GM18909 (cell line): Measurements from ENCODE around the gene AHRR.

Source experiments
- ATAC-seq: cut with Tn5 transposase; IDR thresholded peaks from one replicate; pipeline ENCODE4 v1.9.1; 2021; ENCODE audit warnings: mild to moderate bottlenecking; ENCODE audit not compliant: unreplicated experiment, poor library complexity

AHRR gene

DNA sequence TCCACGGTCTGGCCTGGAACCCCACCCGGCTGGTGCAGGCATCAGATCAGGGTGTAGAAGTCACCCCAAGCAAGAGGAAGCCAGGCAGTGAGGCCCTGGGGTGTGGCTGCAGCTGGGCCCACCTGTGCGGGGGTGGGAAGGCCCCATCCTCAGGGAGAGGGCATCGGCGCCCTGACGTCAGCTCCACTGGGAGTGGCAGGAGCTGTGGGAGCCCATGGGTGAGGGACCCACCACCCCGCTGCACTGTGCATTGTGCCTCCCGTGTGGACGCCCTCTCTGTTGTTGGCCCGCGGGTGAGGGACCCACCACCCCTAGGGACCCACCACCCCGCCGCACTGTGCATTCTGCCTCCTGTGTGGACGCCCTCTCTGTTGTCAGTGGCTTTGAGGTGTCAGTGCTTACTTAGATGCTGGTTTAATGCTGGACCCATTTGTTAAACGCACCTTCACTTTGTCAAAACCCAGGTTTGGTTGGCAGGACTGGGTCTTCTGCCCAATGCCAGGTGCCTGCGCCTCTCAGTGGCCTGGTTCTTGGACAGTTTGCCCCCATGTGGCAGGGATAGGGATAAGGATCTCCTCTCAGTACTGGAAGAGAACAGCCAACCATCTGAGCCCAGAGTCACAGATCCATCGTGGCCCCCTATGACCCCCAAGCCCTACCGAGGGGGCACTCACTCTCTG lies 114.6 kb downstream of the AHRR start:
- ATAC-seq: no peak

DNA sequence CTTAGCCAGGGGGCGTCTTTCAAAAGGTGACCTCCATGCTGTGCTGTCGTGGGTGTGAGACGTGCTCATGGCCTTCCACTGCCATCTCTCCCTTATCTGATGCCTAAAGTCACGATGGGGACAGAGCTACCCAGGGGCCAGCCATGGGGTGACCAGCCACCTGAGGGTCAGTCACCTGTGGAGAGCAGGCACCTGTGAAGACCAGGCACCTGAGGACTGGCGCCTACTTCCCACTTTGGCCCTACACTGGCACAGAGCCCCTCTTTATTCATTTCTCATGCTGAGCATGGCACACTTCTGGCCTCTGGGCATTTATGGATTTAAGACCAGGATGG lies 115.1 kb downstream of the AHRR start:
- no peak for ATAC-seq

DNA sequence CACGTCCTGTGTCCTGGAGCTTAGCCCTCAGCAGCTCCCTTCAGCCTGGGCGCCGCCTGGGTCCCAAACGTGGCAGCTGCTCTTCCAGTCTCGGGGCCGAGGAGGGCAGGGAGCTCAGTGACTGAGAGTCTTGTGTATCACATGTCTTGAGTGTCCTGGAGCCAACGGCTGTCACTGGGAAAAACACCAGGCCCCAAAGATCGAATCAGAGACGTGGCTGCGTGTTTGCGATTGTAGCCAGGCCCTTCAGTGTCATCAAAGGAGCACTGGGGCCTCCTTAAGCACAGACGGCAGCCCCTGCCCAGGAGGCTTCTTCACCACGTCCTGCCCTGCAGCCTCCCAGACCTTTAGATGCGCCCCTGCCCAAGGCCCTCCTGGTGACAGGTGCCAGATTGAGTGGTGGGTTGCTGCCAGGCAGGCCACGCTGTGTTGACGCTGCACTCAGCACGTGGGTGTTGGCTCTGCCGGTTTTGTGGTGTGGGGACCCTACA lies 115.8 kb downstream of the AHRR start:
- no peak for ATAC-seq

DNA sequence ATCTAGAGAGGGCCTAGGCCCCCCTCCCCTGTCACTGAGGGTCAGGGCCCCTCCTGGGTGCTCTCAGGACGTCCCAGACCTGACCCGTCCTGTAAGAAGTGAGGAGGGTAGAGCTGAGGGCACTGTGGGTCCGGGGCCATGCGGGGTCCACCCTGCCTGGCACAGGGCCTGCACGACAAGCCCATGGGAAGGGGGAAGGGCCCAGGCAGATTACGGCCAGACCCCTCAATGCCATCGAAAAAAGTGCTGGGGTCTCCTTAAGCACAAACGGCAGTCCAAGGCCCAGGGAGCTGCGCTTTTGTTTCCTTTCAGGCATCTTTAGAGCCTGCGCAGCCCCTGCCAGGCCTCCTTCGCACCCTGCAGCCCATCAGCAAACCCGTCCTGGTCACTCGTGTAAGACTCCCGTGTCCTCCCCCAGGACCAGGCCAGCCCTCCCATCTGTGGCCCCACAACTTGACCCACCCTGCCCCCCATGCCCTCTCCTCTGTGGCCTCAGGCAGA lies 117.0 kb downstream of the AHRR start:
- ATAC-seq: no peak

DNA sequence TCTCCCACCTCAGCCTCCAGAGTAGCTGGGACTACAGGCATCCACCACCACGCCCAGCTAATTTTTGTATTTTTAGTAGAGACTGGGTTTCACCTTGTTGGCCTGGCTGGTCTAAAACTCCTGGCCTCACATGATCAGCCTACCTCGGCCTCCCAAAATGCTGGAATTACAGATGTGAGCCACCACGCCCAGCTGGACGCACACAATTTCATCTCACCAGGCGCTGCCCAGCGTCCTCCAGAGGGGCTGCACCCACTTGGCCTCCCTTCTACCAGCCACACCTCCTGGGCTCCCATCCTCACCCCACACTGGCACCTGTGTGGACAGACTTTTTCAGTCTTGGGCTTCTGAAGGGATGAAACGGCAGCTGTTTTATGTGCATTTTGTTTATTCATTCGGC lies 117.7 kb downstream of the AHRR start:
- no peak for ATAC-seq

DNA sequence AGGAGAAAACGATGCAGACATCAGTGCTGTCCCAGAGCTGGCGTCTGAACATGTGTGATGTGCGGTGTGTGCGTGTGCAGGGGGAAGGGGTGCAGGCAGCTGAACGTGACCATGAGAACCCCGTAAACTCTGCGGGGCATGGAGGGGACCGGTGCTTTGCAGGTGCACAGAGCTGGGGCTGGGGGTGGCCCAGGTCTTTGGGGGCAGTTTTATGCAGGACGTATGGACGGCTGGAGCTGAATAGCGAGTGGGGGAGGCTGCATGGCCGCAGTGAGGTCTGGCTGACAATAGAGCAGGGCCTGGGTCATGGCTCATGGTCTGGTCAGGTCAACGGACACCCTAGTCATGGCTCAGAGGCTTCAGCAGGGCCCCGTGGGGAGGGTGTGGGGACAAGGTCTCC lies 118.1 kb downstream of the AHRR start:
- ATAC-seq: no peak

DNA sequence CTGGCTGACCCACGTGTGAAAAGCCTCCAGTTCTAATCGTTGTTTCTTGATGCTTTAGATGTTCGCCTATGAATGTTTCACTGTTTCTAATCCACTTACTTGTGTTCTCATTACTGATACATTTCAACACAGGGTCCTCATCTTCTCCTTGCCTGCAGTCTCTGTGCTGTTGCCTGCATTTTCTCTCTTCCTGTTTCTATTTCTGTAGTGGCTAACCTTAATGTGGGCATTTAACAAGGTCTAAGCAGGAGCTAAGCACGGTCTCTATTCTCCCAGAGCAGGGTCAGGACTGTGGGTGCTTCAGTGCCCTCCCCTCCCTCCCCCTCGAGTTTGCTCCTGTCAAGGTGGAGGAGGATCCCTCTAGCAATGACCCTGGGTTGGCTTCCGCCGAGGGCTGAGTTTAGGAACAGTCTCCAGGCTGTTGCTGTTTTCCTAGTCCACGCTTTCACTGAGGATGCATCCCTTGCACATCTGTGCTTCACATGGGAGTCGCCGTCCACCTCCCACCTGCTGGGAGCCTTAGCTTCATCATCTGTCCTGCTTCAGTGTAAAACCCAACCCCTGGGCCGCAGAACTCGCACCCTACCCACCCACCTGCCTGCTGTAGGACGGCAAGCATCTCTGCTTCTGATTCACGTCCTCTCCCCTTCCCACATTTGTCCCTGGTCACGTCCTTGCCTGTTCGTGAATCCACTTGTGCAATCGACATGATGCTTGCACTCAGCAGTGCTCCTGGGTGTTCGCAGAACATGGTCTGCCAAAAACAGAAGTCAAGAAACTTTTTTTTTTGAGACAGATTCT lies 119.1 kb downstream of the AHRR start:
- no peak for ATAC-seq

DNA sequence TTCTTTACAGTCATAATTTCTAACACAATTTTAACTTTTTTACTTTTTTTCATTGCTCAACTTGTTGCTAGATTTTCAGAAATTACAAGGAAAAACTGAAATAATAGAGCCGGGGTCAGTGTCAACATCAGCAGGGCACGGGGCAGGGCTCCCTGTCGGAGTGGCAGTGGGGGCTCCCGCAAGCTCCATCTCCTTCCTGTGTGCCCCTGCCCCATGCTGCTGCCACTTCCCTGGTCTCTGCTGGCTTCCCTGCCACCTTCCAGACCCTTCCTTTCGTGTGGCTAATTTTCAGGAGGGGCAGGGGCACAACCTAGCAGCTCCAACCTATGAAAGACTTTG lies 120.5 kb downstream of the AHRR start:
- no peak for ATAC-seq

DNA sequence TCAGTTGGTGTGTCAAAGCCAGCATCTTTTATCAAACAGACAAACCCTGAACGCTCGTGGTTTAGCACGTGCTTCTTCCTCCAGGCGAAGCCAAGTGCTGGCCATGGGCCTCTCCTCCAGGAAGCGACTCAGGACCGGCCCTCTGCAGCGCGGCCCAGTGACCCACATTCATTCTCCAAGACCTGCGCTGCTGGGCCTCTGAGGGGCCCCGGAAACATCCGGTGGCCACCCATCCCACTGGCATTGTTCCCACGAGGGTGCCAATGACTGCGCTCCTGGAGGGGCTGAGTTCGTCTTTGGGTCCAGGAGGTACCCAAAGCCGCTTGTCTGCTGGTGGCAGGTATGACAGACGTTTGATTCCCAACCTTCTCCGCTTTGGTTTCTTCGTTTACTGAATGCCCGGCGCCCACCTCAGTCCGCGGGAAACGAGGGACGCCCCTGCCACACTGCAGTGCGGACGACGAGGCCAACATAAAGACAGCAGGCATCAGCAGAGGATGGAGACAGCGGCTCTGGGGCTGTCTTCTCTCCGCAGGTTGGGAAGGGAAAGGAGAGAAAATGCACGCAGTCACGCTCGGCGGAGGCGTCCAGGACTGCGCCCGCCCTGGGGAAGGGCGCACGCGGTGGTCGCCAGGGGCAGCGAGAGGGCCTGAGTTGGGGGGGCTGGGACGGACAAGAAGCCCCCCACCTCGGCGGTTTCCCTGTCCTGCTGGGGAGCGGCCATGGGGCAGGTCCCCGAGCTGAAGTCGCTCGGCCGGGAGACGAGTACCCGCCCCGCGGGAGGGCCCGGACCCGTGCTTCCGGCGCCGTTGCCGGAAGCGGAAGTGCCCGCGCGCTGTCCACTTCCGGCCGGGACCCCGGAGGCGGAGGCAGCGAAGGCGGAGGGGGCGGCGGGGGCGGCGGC lies 121.1 kb downstream of the AHRR start, which contains the start of gene EXOC3:
Gene EXOC3, plus strand, starts transcription at position 842 of the 904 bp plus-strand sequence. CDS start 3,030 bp downstream, outside the sequence.
- peak; percentile 87 for ATAC-seq

DNA sequence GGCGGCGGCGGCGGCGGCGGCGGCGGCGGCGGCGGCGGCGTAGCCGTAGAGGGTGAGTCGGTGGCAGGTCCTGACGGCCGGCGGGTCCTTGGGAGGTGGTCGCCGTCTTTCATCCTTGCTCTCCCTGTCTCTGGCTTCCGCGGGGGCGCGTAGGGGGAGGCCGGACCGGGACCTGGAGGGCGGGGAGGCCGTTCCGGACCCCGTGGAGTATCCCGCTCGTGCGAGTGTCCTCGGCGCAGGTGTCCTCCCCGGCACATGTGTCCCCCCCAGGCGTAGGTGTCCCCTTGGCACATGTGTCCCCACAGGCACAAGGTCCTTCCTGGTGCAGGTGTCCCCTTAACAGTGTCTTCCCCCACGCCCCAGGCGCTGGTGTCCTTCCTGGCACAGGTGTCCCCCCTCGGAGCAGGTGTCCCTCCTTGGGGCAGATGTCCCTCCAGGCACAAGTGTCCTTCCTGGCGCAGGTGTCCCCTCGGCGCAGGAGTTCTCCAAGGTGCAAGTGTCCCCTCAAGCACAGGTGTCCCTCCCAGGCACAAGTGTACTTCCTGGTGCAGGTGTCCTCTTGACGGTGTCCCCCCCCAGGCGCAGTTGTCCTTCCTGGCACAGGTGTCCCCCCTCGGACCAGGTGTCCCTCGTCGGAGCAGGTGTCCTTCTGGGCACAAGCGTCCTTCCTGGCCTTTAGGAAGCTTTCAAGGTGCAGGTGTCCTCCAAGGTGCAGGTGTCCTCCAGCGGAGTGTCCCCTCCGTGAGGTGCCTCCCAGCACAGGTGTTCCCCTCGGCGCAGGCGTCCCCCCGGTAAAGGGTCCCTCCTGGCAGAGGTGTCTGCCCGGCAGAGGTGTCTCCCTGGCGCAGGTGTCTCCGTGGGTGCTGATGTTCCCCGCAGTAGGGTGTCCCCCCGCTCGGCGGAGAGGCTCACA lies 122.0 kb downstream of the AHRR start:
- peak; percentile 29 for ATAC-seq

DNA sequence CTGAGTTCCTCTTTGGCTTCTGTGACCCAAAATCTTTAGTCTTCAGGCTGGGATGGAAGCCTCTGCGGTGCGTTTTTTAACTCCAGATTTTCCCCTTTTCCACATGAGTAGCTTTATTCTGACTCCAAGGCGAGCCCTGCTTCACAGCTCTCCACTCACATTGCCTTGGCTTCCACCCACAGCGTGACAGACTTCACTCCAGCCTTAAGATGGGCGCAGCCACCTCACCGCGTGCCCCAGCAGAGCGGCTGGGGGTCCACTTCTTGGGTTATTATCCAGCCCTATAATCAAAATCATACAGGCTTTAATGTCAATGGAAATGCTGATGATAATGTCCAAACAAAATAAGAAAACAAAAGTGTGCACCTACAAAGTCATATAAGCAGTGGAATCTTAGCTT lies 122.7 kb downstream of the AHRR start:
- no peak for ATAC-seq

DNA sequence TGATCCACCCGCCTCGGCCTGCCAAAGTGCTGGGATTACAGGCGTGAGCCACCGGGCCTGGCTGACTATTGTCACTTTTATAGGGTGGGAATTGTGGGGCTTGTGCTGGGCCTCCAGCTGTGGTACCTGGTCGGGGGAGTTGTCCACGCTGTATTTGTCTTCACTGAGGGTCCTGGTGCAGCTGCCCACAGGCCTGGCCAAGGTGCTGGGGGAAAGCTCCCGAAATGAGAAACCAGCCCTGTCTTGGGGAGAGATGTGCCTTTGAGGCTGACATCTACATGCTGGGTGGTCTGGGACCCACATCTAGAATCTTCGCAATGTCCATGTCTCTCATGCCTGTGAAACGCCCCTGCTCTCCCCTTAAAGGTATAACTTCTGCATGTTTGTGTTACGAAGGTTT lies 124.1 kb downstream of the AHRR start:
- ATAC-seq: no peak

DNA sequence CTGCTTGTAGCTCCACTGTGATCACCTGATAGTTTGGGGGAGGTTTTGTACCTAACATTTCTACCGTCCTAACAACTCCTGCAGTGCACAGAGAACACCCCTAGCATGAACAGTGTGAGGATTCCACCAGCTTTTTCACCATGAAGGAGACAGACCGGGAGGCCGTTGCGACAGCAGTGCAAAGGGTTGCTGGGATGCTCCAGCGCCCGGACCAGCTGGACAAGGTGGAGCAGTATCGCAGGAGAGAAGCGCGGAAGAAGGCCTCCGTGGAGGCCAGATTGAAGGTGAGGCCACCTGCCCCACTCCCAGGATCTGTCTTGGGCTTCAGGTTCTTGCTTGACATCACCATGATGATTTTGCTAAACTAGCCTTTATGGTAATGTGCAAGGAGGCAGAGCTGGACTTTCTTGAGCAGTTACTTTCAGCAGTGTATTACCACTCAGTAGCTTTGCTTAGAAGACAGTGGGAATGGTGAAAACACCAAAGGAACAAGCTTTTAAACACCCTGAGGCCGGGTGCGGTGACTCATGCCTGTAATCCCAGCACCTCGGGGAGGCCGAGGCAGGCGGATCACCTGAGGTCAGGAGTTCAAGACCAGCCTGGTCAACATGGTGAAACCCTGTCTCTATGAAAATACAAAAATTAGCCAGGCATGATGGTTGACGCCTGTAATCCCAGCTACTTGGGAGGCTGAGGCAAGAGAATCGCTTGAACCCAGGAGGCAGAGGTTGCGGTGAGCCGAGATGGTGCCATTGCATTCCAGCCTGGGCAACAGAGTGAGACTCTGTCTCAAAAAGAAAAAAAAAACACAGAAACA lies 124.8 kb downstream of the AHRR start:
- no peak for ATAC-seq

DNA sequence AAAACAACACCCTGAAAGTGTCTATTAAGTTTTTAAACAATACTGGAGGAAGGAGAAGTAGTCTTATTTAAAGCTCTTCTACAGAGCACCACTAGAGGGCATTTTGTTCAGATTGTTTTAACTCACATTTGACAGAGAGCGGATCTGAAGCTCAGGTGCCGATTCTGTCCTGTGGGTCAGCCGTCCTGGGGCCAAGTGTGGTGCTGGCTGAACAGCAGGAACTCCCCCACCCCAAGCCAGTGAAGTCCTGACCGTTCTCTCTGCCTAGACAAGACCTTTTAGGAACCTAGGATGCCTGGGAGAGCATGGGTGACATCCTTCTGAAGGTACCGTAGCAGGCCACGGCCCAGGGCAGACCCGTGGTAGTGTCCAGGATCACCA lies 125.4 kb downstream of the AHRR start:
- ATAC-seq: no peak

DNA sequence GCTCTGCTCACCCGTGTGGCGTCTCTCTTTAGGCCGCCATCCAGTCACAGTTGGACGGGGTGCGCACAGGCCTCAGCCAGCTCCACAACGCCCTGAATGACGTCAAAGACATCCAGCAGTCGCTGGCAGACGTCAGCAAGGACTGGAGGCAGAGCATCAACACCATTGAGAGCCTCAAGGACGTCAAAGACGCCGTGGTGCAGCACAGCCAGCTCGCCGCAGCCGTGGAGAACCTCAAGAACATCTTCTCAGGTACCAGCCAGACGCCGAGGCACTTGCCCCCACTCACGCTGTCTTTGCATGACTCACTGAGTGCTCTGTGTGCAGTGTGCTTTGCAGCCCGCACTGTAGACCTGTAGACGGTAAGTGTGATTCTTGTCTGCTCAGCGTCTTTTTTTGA lies 126.0 kb downstream of the AHRR start:
- ATAC-seq: no peak

DNA sequence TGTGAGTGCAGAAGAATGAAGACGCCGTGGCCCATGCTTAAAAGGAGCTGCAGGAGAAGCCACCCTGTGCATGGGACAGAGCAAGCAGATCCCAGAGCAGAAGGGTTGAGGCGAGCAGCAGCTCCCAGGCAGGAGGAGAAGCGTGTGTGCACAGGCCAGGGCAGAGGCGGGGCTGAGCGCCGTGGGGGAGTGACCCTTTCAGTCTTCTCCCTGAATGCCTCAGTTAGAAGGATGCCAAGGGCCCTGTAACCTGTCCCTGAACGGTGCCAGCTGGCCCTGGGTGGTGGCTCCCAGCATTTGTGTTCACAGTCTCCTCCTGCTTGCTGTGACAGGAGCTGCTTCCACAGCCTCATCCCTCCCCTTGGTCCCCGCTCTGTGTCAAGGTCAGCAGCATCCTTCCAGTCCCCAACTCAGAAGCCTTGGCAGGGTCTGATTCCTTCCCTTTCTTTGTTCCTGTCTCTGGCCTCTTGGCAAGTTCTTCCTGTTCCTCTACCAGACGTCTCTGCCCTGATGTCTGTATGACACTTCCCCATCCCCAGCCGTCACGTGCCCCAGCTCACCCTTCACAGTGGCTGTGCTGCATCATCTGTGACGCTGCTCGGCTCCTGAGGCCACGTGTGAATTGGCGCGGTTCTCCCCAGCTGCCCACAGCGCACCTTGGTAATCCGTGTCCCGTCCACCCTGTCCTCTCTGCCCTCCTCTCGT lies 126.7 kb downstream of the AHRR start:
- no peak for ATAC-seq

DNA sequence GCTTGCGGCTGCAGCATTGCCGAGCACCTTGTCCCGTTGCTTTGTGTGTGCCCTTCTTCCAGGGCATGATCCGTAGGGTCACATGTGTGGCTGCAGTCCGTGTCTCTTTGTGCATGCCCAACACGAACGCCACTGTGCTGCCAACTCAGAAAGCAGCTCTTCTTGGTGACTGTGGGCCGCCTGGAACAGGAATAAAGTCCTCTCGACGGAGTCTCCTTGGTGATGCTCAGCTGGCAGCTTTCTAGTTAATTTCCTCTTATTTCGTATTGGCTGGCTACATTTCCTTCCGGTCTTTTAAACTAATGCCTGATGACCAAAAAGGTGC lies 127.2 kb downstream of the AHRR start:
- no peak for ATAC-seq

DNA sequence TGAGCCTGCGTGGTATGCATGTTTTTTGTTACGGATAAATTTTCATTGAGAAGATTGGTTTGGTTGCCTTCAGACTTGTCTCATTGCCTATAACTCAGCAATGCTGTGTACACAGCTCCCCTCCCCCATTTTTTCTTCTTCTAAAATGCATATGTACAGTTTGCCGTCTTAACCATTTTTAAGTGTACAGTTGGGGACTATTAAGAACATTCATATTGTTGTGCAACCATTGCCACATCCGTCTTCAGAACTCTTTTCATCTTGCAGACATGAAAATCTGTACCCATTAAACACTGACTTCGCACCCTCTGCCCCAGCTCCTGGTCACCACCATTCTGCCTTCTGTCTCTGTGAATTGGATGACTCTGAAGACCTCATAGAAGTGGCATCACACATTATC lies 127.6 kb downstream of the AHRR start:
- no peak for ATAC-seq
